Measurements from ENCODE around the gene FAM24B.

The FAM24B gene

GRCh38 chr10:122828716-122829255 lies 50.6 kb downstream of the FAM24B start:
- no peak for DNase-seq (ENCODE audit: low spot score in 2 of 2)
- Histone ChIP-seq H3K27me3 (ENCODE audit: low read depth) (no peaks in the 10 kb centered on the region; the same call in 1 of the 2 replicates), H3K4me1 (no peaks in the 10 kb centered on the region; the same call in 1 of the 2 replicates), H3K9me3 (no peaks in the 10 kb centered on the region), H3K4me3 (no peak overlapping the region), H3K36me3 (replicated peaks) (no peaks in the 10 kb centered on the region)
- in situ Hi-C loops (cut with MboI; ENCODE audit: low sequenced_read_pairs): no loop called here

GRCh38 chr10:122827302-122827701 lies 52.1 kb downstream of the FAM24B start:
- DNase-seq (ENCODE audit: low spot score in 2 of 2): no peak
- H3K27me3 ChIP-seq (ENCODE audit: low read depth): no peaks in the 10 kb centered on the region; the same call in 1 of the 2 replicates
- H3K4me1 ChIP-seq: no peaks in the 10 kb centered on the region
- in situ Hi-C loops (cut with MboI; ENCODE audit: low sequenced_read_pairs): no loop called here
- H3K9me3 ChIP-seq: no peaks in the 10 kb centered on the region
- no peaks in the 10 kb centered on the region for H3K36me3 ChIP-seq (replicated peaks)
- no peak overlapping the region for H3K4me3 ChIP-seq

DNA sequence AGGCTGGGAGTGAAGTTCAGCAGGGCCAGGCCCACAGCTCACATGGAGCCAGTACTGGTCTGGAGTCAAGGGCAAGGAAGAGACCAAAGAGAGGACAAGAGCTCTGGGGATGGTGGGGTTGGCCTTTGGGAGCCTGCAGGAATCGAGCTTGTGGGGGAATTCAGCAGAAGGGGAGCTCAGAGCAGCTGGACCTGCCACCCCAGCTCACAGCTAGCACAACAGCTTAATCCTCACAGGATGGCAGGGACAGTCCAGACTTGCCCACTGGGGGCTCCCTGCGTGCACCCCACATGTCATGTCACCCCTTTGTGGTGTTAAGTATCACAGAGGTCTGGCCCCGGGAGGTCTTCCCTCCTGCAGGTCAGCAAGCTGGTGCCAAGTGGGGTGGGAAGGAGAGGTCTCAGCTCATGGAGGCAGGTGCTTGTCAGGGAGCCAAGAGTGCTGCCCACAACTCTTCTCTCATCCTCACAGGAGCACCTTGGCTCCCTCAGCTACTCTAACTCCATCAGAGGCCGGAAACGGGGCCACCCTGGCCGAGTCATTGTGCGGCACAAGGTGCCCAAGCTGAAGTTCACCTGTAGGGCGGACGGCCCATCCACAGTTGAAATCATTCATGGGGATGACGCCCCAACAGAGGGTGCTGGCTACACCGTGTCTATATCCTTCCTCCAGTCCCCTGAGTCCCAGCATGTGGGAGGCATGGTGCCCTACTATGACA lies 56.2 kb downstream of the FAM24B start:
- Histone ChIP-seq H3K27me3 (ENCODE audit: low read depth) (no peaks in the 10 kb centered on the region; the same call in 1 of the 2 replicates), H3K36me3 (replicated peaks) (no peaks in the 10 kb centered on the region), H3K4me3 (no peak overlapping the region), H3K4me1 (no peaks in the 10 kb centered on the region), H3K9me3 (no peaks in the 10 kb centered on the region)
- DNase-seq (ENCODE audit: low spot score in 2 of 2): no peak
- in situ Hi-C loops (cut with MboI; ENCODE audit: low sequenced_read_pairs): no loop called here

DNA sequence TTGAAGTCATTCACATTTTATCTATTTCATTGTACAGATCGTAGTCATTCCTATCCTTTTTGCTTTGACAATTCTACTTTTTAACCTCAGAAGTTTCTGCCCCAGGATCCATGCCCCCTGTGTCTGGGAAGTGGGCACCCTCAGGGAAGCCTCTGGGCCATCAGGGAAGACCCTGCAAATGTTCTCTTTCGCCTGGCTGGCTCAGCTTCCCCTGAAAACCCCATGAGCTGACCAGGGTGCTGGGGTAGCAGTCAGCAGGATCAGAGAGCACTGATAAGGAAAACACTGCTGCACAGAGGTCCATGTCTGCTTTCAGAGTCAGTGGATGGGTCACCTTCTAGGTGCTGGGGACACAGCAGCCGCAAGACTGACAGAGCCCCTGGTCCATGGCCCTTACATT lies 57.6 kb downstream of the FAM24B start:
- no peaks in the 10 kb centered on the region; the same call in 1 of the 2 replicates for H3K27me3 ChIP-seq (ENCODE audit: low read depth)
- H3K9me3 ChIP-seq: no peaks in the 10 kb centered on the region
- no peak overlapping the region for H3K4me3 ChIP-seq
- in situ Hi-C loops (cut with MboI; ENCODE audit: low sequenced_read_pairs): no loop called here
- H3K36me3 ChIP-seq (replicated peaks): no peaks in the 10 kb centered on the region
- no peak for DNase-seq (ENCODE audit: low spot score in 2 of 2)
- H3K4me1 ChIP-seq: no peaks in the 10 kb centered on the region

DNA sequence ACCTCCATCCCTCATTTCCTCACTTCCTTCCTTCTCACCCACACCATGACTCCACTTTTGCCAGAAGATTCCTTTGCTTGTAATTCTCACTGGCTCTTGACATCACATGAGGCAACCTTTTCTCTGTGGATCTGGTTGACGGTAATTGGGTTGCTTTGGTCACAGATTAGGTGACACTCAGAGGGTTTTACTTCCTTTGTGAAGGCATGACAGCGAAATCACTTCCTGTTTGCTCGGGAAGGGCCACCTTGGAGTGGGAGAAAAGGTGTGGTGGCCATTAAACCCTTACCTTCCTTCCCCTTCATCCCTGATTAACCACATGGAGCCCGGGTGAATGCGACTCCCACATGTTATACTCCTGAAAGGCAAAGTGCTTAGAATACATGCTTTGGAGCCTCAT lies 63.9 kb downstream of the FAM24B start:
- Histone ChIP-seq H3K4me1 (no peaks in the 10 kb centered on the region), H3K4me3 (no peak overlapping the region), H3K36me3 (replicated peaks) (no peaks in the 10 kb centered on the region), H3K9me3 (no peaks in the 10 kb centered on the region), H3K27me3 (ENCODE audit: low read depth) (no peaks in the 10 kb centered on the region)
- DNase-seq (ENCODE audit: low spot score in 2 of 2): no peak
- in situ Hi-C loops (cut with MboI; ENCODE audit: low sequenced_read_pairs): no loop called here

- H3K27me3 ChIP-seq (ENCODE audit: low read depth): no peaks in the 10 kb centered on the region
- DNase-seq (ENCODE audit: low spot score in 2 of 2): no peak
- in situ Hi-C loops (cut with MboI; ENCODE audit: low sequenced_read_pairs): no loop called here
- H3K4me3 ChIP-seq: no peak overlapping the region
- no peaks in the 10 kb centered on the region for H3K9me3 ChIP-seq
- no peaks in the 10 kb centered on the region for H3K36me3 ChIP-seq (replicated peaks)
- H3K4me1 ChIP-seq: no peaks in the 10 kb centered on the region
Measured at GRCh38 chr10:122814493-122814892, 64.9 kb downstream of the FAM24B start.

DNA sequence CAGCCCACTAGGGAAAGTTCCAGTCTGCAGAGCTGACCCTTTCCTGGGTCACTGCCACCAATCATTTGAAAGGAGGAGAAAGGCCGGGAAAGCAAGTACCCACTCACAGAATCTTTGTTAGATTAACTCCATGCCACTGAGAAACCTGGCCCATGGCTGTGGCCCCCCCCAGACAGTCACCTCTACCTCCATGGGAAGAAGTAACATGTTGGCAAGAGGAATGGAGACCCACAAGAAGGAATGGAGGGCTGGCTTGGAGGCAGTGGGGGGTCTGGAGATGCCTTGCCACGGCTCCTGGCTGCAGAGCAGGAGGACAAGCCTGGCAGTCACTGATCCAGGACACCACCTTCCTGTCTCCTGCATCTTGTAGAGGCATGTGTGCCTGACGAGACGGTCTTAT lies 66.6 kb downstream of the FAM24B start:
- Histone ChIP-seq H3K4me3 (no peak overlapping the region), H3K9me3 (no peaks in the 10 kb centered on the region), H3K27me3 (ENCODE audit: low read depth) (no peaks in the 10 kb centered on the region), H3K36me3 (replicated peaks) (no peaks in the 10 kb centered on the region), H3K4me1 (no peaks in the 10 kb centered on the region)
- DNase-seq (ENCODE audit: low spot score in 2 of 2): no peak
- in situ Hi-C loops (cut with MboI; ENCODE audit: low sequenced_read_pairs): no loop called here

GRCh38 chr10:122802282-122802681 lies 77.1 kb downstream of the FAM24B start:
- Histone ChIP-seq H3K27me3 (ENCODE audit: low read depth) (no peaks in the 10 kb centered on the region), H3K36me3 (replicated peaks) (no peaks in the 10 kb centered on the region), H3K9me3 (no peaks in the 10 kb centered on the region), H3K4me1 (no peaks in the 10 kb centered on the region), H3K4me3 (no peak overlapping the region)
- in situ Hi-C loops (cut with MboI; ENCODE audit: low sequenced_read_pairs): no loop called here
- no peak for DNase-seq (ENCODE audit: low spot score in 2 of 2)
